M059J (cell line): Measurements from ENCODE around the gene FGF3. TPM values are rescaled to one million over a fixed set of nuclear protein-coding genes. Genes with fewer than 3 reads are reported as not detected.
"Not testable (repeated sequence)": the region's sequence is repeated elsewhere in the genome, so short reads cannot be mapped to it uniquely, and the experiment has no call there.

Experiments used
- DNase-seq: peaks from one replicate; pipeline ENCODE4 v3.0.0-alpha.2; 2012; ENCODE audit warnings: low read depth
- total RNA-seq: library from RNA; depleted of rRNA; stranded (reverse); fragments of >200 nt; shearing (Covaris generic); gene quantifications from 2 replicates; pipeline ENCODE4 v1.2.3, GENCODE V29; 2014; rRNA removed

The FGF3 gene
- total RNA-seq, 1 experiment from 2014 or later: not detected

DNA sequence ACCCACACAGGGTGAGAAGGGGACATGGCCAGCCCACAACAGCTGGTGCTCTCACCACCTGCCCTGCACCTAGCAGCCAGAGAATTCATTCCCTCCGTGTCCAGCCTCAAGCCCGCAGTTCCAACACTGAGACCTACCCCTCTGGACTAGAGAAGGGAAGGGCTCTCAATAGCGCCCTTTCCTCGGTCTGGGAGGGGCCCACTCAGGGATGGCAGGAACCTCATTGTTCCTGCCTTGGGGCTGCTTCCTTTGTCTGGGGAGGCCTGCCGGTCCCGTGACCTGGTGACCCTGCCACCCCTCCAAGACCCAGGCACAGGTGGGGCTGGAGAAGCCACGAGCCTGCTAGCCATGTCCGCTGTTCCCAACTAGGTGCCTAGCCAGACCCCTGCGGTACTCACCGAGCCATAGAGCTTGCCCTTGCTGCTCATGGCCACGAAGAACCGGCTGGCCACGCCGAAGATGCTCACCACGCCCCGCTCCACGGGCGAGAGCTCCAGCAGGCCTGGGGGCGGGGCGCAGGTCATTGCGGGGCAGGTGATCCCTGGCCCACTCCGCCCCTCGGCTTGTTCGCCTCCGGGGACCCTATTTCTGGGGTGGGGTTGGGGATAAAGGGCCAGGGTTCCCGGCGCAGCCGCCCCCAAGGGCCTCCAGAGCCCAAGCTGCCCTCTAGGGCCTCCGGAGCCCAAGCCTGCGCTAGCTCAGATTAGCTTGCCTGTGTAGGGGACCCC, 45.4 kb downstream of the FGF3 start:
- no peak for DNase-seq

DNA sequence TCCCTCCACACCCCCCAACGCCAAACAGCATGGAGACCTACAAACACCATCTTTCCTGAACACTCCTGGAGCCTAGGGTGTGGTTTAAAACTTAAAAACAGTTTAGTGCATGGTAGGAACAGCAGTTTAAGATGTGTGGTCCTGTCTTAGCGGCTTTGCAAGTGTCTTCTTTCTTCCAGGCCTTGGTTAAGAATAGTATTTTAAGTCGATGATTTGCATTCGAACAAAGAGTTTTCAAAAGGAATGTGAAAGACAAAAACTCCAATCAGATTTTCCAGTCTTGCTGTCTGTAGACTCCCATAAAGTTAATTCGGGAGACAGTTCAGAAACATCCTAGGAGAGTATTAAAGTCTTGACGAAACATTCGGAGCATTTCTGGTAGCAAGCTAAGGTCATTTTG, 47.8 kb downstream of the FGF3 start:
- DNase-seq: no peak

DNA sequence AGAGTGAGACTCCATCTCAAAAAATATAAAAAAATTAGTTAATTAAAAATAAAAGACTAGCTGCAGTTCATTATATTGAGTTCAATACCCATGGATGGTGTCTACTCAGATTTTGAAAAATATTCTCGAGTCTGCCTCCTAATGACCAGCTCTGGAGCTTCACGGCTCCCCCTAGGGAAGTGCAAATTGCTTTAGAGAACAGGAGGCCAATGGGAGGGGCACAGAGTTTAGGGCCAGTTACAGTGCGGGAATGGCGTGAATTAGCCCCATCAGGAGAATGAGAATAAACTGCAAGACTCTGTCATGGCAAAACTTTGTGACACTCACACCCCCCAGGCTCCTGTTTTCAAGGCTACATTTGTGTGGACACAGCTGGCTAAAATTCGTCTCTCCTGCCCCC, 48.7 kb downstream of the FGF3 start:
- DNase-seq: no peak

DNA sequence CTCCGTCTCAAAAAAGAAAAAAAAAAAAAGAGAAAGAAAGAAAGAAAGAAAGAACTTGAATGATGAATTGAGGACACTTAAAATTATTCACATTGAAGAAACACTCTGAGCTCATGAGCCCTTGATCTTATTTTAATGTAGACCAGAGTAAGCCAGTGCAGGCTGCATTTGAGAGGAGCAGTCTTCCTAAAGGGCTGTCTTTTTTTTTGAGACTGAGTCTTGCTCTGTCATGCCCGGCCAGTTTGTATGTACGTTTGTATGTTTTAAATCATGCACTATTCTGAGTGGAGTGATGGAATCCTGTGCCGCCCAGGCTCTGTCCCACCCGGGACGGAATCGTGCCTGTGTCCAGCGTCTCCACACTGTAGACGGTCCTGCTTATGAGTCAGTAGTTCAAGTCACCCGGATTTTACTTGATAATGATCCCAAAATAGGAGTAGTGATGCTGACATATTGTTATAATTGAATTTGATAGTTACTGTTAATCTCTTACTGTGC, 53.7 kb downstream of the FGF3 start:
- no peak for DNase-seq

DNA sequence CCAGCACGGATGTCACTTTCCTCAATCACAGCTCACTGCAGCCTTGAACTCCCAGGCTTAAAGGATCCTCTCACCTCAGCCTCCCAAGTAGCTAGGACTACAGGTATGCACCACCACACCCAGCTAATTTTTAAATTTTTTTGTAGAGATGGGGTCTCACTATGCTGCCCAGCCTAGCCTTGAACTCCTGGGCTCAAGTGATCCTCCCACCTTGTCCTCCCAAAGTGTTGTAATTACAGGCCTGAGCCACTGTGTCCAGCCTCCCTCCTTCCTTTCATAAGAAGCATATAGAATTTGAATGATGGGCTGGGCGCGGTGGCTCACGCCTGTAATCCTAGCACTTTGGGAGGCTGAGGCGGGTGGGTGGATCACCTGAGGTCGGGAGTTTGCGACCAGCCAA, 54.3 kb downstream of the FGF3 start:
- not testable (repeated sequence) for DNase-seq

DNA sequence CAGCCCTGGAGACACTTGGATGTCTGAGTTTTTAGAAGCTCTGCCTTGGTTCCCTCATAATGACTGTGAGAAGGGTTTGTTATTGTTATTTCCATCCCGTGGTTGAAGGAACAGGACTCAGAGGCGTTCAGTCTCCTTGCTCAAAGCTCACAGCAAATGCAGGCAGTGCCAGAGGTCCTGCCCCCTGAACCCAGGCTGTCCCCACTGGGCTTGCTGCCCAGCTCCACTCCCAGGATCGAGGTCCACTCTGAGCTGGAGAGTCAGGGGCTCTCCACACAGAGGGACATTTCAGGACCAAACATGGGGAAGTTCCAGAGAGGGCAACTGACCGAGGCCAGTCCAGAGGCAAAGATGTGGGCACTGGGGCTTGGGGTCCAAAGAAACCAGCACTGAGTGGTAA, 58.9 kb downstream of the FGF3 start:
- DNase-seq: no peak

Other genes starting within 250 kb of the FGF3 start
- gene CCND1, start 178.3 kb downstream of the FGF3 start, total RNA-seq: 76.0 and 91.0 TPM in 2 replicates
- 14.9 and 15.7 TPM in 2 replicates for gene LTO1, start 144.1 kb downstream of the FGF3 start, total RNA-seq
- gene FGF19, start 115.4 kb downstream of the FGF3 start, total RNA-seq: not detected in 2 replicates
- not detected in 2 replicates for gene FGF4, start 44.1 kb downstream of the FGF3 start, total RNA-seq